Neural progenitor cell (in vitro differentiated cells): Measurements from ENCODE around the gene DIAPH2. TPM values are rescaled to one million over a fixed set of nuclear protein-coding genes. Genes with fewer than 3 reads are reported as not detected.
"Not testable (repeated sequence)": the region's sequence is repeated elsewhere in the genome, so short reads cannot be mapped to it uniquely, and the experiment has no call there.

Experiments used
- DNase-seq: peaks from one replicate; pipeline ENCODE4 v3.0.0-alpha.2; 2016; ENCODE audit warnings: low spot score
- H2AFZ ChIP-seq: fragments of 200-600 bp; sonication (generic); replicated peaks from 2 replicates; pipeline ENCODE4 v1.6.1; 2016; ENCODE audit warnings: antibody characterized with exemption
- H3F3A ChIP-seq: fragments of 200-600 bp; sonication (generic); 2 replicates; pipeline ENCODE4 v1.6.1; 2016; ENCODE audit warnings: antibody characterized with exemption, low read depth
- H3K27ac ChIP-seq: fragments of 200-600 bp; sonication (generic); 2 replicates; pipeline ENCODE4 v1.5.1; 2016; ENCODE audit warnings: mild to moderate bottlenecking
- H3K27me3 ChIP-seq: fragments of 200-600 bp; sonication (generic); 2 replicates; pipeline ENCODE4 v1.6.1; 2016; ENCODE audit warnings: mild to moderate bottlenecking, moderate library complexity
- H3K36me3 ChIP-seq: fragments of 200-600 bp; sonication (generic); 2 replicates; pipeline ENCODE4 v1.5.1; 2016
- H3K4me1 ChIP-seq: fragments of 200-600 bp; sonication (generic); 2 replicates; pipeline ENCODE4 v1.6.1; 2016; ENCODE audit warnings: mixed run types
- H3K4me2 ChIP-seq: fragments of 200-600 bp; sonication (generic); 2 replicates; pipeline ENCODE4 v1.6.1; 2016
- H3K4me3 ChIP-seq: fragments of 200-600 bp; sonication (generic); 2 replicates; pipeline ENCODE4 v1.5.1; 2016
- H3K79me2 ChIP-seq: fragments of 200-600 bp; sonication (generic); 2 replicates; pipeline ENCODE4 v1.6.1; 2016; ENCODE audit warnings: low read depth
- H3K9ac ChIP-seq: fragments of 200-600 bp; sonication (generic); 2 replicates; pipeline ENCODE4 v1.6.1; 2016
- H3K9me3 ChIP-seq: fragments of 200-600 bp; sonication (generic); 2 replicates; pipeline ENCODE4 v1.5.1; 2016; ENCODE audit warnings: low read depth
- H4K20me1 ChIP-seq: fragments of 200-600 bp; sonication (generic); 2 replicates; pipeline ENCODE4 v1.6.1; 2016; ENCODE audit warnings: low read depth
- H3K27ac Mint-ChIP-seq: 3 replicates; pipeline ENCODE4 v1.8.0; 2021; ENCODE audit warnings: mixed read lengths
- H3K27me3 Mint-ChIP-seq: 2 replicates; pipeline ENCODE4 v1.8.0; 2022; ENCODE audit warnings: low read depth, mild to moderate bottlenecking, inconsistent platforms, moderate library complexity, mixed read lengths; ENCODE audit not compliant: insufficient read depth
- H3K36me3 Mint-ChIP-seq: 3 replicates; pipeline ENCODE4 v1.8.0; 2021; ENCODE audit warnings: mixed read lengths
- H3K4me1 Mint-ChIP-seq: 3 replicates; pipeline ENCODE4 v1.8.0; 2021; ENCODE audit warnings: mixed read lengths
- H3K4me3 Mint-ChIP-seq: 3 replicates; pipeline ENCODE4 v1.8.0; 2021; ENCODE audit warnings: mild to moderate bottlenecking, moderate library complexity, mixed read lengths
- H3K9me3 Mint-ChIP-seq: 3 replicates; pipeline ENCODE4 v1.8.0; 2020; ENCODE audit warnings: mixed read lengths
- EZH2 ChIP-seq: fragments of 200-600 bp; sonication (generic); IDR thresholded peaks from 2 replicates; pipeline ENCODE4 v1.6.1; 2017; ENCODE audit warnings: antibody characterized with exemption, mild to moderate bottlenecking, moderate library complexity
- EZH2phosphoT487 ChIP-seq: fragments of 200-600 bp; sonication (generic); IDR thresholded peaks from 2 replicates; pipeline ENCODE4 v1.6.1; 2017; ENCODE audit warnings: antibody characterized with exemption
- total RNA-seq: library from RNA; depleted of rRNA; stranded (reverse); fragments of >200 nt; gene quantifications from 2 replicates; pipeline ENCODE4 v1.2.3, GENCODE V29; 2015; ENCODE audit warnings: low replicate concordance
- TF ChIP-seq, protein P1 (sequence below): fragments of 200-600 bp; sonication (generic); IDR thresholded peaks from 2 replicates; pipeline ENCODE4 v1.5.1; 2017; ENCODE audit warnings: antibody characterized with exemption, mild to moderate bottlenecking

Gene DIAPH2
- total RNA-seq, 1 donor from 2014 or later = 24.0 TPM

DNA sequence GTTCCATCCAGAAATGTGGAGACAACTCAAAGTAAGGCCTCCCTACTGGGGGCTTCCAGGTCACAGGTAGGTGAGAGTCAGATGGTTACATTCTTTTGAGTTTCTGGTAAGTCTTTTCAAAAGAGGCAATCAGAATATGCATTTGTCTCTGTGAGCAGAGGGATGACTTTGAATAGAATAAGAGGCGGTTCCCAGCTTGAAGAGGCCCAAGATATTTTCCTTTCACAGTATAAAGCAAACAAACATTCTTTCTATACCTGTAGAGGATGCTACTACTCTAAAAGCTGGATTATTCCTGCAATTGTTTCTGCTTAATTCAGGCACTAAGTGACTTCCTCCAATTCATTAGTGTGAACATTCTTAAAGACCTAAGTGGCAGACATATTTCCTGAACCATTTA is 44.4 kb downstream of the DIAPH2 start:
- no peak for DNase-seq
- H3K9me3 Mint-ChIP-seq = no peaks in the 10 kb centered on the region

DNA sequence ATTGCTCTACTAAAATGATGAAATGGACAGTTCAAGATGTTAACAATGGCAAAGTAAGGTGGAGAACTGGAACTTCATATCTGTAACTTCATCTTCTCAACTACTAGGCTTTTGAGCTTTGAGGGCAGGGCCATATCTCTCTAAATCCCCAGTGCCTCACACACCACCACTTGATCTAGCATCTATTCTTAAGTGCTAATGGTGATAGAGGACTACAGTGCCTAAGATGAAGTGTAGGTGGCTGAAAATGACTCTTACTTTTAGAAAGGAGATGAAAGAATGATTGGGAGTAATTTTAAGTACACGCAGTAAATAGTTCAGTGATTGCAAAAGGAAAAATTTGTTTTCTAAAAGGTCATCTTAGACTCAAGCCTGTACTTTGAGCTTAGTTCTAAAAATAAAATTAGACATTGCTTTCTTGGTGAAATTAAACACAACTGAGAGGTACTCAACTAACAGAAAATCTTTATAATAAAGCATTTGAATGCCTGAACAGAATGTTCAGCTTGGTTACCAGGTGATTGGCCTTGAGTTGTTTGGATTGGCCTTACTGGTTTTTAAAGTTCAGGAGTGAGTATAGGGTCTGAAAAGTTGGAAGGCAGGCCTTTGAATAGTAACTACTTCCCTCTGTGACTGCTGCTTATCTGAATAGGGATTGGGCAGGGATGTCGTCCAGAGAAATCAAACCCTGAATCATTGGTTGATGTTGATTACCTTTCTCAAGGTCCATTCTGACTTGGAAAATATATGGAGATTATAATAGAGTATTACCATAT is 45.4 kb downstream of the DIAPH2 start:
- H3K9ac ChIP-seq = no peak overlapping the region
- H3F3A ChIP-seq = no peaks in the 10 kb centered on the region
- no peak overlapping the region for H2AFZ ChIP-seq
- no peaks in the 10 kb centered on the region for H3K27me3 ChIP-seq
- no peak overlapping the region for H3K27ac Mint-ChIP-seq
- H3K4me3 ChIP-seq = no peak overlapping the region
- H4K20me1 ChIP-seq = no peaks in the 10 kb centered on the region
- no peak overlapping the region for H3K4me3 Mint-ChIP-seq
- no peak overlapping the region for H3K4me2 ChIP-seq
- H3K79me2 ChIP-seq = no peaks in the 10 kb centered on the region
- TF ChIP-seq, protein P1, sequence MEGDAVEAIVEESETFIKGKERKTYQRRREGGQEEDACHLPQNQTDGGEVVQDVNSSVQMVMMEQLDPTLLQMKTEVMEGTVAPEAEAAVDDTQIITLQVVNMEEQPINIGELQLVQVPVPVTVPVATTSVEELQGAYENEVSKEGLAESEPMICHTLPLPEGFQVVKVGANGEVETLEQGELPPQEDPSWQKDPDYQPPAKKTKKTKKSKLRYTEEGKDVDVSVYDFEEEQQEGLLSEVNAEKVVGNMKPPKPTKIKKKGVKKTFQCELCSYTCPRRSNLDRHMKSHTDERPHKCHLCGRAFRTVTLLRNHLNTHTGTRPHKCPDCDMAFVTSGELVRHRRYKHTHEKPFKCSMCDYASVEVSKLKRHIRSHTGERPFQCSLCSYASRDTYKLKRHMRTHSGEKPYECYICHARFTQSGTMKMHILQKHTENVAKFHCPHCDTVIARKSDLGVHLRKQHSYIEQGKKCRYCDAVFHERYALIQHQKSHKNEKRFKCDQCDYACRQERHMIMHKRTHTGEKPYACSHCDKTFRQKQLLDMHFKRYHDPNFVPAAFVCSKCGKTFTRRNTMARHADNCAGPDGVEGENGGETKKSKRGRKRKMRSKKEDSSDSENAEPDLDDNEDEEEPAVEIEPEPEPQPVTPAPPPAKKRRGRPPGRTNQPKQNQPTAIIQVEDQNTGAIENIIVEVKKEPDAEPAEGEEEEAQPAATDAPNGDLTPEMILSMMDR = no peak
- no peak for TF ChIP-seq EZH2
- no peak for TF ChIP-seq EZH2phosphoT487
- no peaks in the 10 kb centered on the region for H3K4me1 ChIP-seq
- no peaks in the 10 kb centered on the region for H3K9me3 ChIP-seq
- no peaks in the 10 kb centered on the region for H3K36me3 ChIP-seq
- H3K27ac ChIP-seq = no peak overlapping the region
- no peak for DNase-seq
- no peaks in the 10 kb centered on the region for H3K4me1 Mint-ChIP-seq
- H3K9me3 Mint-ChIP-seq = no peaks in the 10 kb centered on the region
- H3K36me3 Mint-ChIP-seq = no peaks in the 10 kb centered on the region
- H3K27me3 Mint-ChIP-seq = no peaks in the 10 kb centered on the region

More for the DNA sequence above, 44.4 kb downstream of the DIAPH2 start:
- Histone ChIP-seq H4K20me1 (no peaks in the 10 kb centered on the region), H3K4me3 (no peak overlapping the region), H3K4me1 (no peaks in the 10 kb centered on the region), H3F3A (no peaks in the 10 kb centered on the region), H3K9ac (no peak overlapping the region), H3K27ac (no peak overlapping the region), H2AFZ (no peak overlapping the region), H3K9me3 (no peaks in the 10 kb centered on the region), H3K79me2 (no peaks in the 10 kb centered on the region), H3K27me3 (no peaks in the 10 kb centered on the region), H3K36me3 (no peaks in the 10 kb centered on the region), H3K4me2 (no peak overlapping the region)
- H3K36me3 Mint-ChIP-seq = no peaks in the 10 kb centered on the region
- no peak overlapping the region for H3K4me3 Mint-ChIP-seq
- H3K27ac Mint-ChIP-seq = no peak overlapping the region
- no peaks in the 10 kb centered on the region for H3K4me1 Mint-ChIP-seq
- H3K27me3 Mint-ChIP-seq = no peaks in the 10 kb centered on the region
- no peak for TF ChIP-seq EZH2phosphoT487
- no peak for TF ChIP-seq EZH2
- TF ChIP-seq, protein P1 = no peak

DNA sequence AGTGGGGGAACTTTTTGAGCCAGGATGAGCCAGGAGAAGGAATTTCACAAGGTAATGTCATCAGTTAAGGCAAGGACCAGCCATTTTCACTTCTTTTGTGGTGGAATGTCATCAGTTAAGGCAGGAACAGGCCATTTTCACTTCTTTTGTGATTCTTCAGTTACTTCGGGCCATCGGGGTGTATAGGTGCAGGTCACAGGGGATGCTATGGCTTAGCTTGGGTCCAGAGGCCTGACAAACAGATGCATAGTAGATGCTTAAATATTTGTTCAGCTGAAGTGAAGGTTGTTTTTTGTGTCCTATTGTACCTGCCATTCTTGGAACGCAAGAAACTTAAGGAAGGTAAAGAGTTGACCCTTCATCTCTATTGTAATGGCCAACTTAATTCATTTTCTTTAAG is 46.4 kb downstream of the DIAPH2 start:
- H3K4me1 Mint-ChIP-seq, H3K4me3 Mint-ChIP-seq: not testable (repeated sequence)

DNA sequence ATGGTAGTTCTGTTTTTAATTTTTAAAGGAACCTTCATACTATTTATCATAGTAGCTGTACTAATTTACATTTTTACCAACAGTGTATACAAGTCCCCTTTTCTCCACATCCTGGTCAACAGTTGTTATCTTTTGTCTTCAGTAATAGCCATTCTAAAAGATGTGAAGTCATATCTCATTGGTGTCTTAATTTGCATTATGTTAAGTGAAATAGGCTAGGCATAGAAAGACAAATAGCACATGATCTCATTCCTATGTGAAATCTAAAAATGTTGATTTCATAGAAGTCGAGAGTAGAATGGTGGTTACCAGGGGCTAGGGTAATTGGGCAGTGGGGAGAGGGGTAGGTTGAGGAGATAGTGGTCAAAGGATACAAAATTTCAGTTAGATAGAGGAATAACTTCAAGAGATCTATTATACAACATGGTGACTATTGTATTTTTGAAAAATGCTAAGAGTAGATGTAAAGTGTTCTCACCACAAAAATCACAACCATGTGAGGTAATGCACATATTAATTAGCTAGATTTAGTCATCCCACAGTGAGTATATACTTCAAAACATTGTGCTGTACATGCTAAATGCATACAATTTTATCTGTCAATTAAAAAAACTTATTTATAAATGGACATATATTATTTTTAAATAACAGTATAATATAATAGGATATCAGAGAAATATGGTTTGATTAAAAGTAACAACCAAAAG is 58.9 kb downstream of the DIAPH2 start:
- Histone ChIP-seq H3F3A (no peaks in the 10 kb centered on the region), H3K9ac (no peak overlapping the region), H3K9me3 (no peaks in the 10 kb centered on the region), H2AFZ (no peak overlapping the region), H3K4me3 (no peak overlapping the region), H3K4me2 (no peak overlapping the region), H3K27ac (no peak overlapping the region), H4K20me1 (no peaks in the 10 kb centered on the region), H3K4me1 (no peaks in the 10 kb centered on the region), H3K27me3 (no peaks in the 10 kb centered on the region), H3K79me2 (no peaks in the 10 kb centered on the region), H3K36me3 (no peaks in the 10 kb centered on the region)
- H3K36me3 Mint-ChIP-seq = no peaks in the 10 kb centered on the region
- no peaks in the 10 kb centered on the region for H3K27me3 Mint-ChIP-seq
- H3K27ac Mint-ChIP-seq = no peak overlapping the region
- H3K9me3 Mint-ChIP-seq = no peaks in the 10 kb centered on the region
- DNase-seq = no peak
- H3K4me3 Mint-ChIP-seq = no peak overlapping the region
- TF ChIP-seq, protein P1 = no peak
- no peak for TF ChIP-seq EZH2phosphoT487
- TF ChIP-seq EZH2 = no peak
- no peaks in the 10 kb centered on the region for H3K4me1 Mint-ChIP-seq

More for the DNA sequence above, 46.4 kb downstream of the DIAPH2 start:
- H3K4me2 ChIP-seq, H3K27ac ChIP-seq, H3K36me3 Mint-ChIP-seq, H3K79me2 ChIP-seq, H4K20me1 ChIP-seq, H2AFZ ChIP-seq, H3K9ac ChIP-seq, H3K9me3 Mint-ChIP-seq, H3K27me3 ChIP-seq, H3K4me1 ChIP-seq, H3F3A ChIP-seq, H3K4me3 ChIP-seq, H3K9me3 ChIP-seq, DNase-seq, H3K27ac Mint-ChIP-seq, H3K27me3 Mint-ChIP-seq, H3K36me3 ChIP-seq: not testable (repeated sequence)
